HG03060 (cell line): ENCODE measurements around the gene MEF2C.

Experiments
- ATAC-seq: cut with Tn5 transposase; IDR thresholded peaks from one replicate; pipeline ENCODE4 v1.9.1; 2021; ENCODE audit warnings: low read depth, moderate number of reproducible peaks; ENCODE audit not compliant: unreplicated experiment

MEF2C gene

DNA sequence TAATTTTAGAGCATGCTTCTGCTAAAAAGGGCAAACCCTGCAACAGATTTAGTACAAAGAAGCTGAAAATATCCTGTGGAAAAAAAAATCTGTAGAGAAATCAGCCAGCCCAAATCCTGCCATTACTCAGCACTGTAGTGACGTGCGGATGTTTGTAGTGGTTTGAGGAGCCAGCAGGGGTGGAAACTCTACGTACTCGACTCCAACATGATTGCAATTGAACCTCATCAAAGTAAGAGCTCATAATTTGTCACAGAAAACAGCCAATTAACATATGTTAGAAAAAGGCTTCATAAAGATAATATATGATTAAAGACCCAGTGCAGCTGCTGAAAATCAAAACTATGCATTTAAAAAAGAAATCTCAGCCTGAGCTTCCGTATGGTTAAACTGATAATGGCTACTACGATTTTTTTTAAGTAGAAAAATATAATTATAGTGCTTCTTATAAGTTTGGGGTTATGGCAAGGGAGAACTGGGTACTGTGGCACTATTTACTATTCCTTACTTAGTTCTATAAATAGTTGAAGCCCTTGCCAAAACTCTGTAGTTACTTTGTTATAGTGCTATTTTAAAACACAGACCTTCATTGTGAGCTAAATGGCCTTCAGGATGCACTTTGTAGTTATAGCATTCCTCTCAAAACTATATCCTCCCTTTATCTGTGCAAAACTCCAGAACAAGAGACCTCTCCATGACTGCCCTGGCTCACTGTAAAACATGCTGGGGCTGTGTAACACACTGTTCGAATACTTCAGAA, 49.4 kb downstream of the MEF2C start:
- peak; percentile 38 for ATAC-seq

- no peak for ATAC-seq
These were observed 51.2 kb downstream of the MEF2C start for GRCh38 chr5:88831816-88832215.

DNA sequence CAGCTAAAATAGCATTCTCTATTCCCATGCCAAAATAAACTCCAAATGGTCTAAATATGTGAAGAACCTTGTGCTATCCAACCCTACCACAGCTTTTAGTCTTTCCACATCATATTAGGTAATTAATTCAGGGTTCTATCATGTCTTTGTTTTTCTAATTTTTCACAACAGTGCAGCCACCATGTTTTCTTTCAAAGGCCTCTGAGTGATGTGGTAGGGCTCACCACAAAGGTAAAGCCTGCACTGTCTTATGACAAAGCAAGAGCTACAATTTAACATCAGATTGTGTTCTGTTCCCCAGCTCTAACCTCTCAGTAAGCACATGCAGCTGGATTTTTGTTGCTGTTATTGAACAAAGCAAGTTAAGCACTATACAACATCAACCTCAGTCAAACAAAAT, 52.4 kb downstream of the MEF2C start:
- ATAC-seq, result no peak

- no peak for ATAC-seq
These were observed 53.2 kb downstream of the MEF2C start for GRCh38 chr5:88829775-88830174.

- ATAC-seq, result no peak
These were observed 53.9 kb downstream of the MEF2C start for GRCh38 chr5:88829054-88829453.

DNA sequence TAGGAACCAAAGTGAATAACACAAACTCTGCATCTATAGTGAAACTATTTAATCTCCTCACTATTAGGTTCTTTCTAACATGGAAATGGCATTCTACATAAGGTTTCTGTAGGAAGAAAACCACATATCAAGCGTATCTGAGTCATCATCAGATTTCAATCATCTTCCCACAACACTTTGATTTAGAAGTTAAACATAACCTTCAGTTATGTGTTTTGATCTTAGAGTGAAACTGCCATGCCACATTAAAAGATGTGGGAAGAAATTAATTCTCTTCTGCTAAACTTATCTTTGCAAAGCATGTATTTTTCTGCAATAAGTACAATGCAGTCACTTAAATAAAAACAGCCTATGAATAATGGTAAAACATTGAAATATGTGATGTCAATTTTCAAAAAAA, 55.0 kb downstream of the MEF2C start:
- no peak for ATAC-seq

GRCh38 chr5:88826646-88827585, 56.1 kb downstream of the MEF2C start:
- ATAC-seq, result peak; percentile 42

GRCh38 chr5:88825584-88826315, 57.2 kb downstream of the MEF2C start:
- no peak for ATAC-seq

GRCh38 chr5:88824892-88825583, 57.9 kb downstream of the MEF2C start:
- ATAC-seq, result no peak

DNA sequence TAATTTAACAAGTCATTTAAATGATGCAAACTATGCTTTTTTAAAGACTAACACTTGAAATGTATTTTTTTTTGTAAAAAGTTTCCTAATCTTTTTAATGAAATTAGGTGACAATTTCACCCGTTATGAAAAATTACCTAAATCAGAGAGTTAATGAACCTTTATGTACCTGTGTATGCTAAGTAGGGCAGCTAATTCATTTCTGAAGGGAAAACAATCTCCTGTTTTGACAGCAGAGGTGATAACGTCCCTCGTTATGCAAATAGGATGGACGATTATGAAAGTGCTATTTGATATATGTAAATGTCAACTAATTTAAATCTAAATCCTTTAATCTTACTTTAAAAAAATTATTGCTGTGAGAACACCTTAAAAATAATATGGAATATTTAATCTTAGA, 58.8 kb downstream of the MEF2C start:
- no peak for ATAC-seq

DNA sequence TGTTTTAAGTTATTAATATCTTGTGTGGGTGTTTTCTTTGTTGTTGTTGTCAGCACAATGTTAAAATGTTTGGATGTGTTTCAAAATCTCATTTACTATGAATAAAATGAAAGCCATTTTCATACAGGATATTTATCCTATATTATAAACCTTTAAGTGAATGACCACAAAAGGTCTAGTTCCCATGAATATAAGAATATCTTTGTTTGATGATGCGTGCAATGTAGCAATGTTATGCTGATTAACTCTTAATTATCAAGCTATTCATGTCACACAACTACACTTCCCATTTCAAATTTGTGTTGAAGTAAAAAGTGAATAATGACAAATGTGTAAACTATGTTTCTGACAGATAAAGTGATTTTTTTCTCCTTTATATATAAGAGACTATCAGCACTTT, 59.8 kb downstream of the MEF2C start:
- no peak for ATAC-seq

GRCh38 chr5:88821161-88821560, 61.8 kb downstream of the MEF2C start:
- no peak for ATAC-seq

GRCh38 chr5:88820581-88820980, 62.4 kb downstream of the MEF2C start:
- no peak for ATAC-seq

- no peak for ATAC-seq
These were observed 63.5 kb downstream of the MEF2C start for GRCh38 chr5:88819301-88819999.

DNA sequence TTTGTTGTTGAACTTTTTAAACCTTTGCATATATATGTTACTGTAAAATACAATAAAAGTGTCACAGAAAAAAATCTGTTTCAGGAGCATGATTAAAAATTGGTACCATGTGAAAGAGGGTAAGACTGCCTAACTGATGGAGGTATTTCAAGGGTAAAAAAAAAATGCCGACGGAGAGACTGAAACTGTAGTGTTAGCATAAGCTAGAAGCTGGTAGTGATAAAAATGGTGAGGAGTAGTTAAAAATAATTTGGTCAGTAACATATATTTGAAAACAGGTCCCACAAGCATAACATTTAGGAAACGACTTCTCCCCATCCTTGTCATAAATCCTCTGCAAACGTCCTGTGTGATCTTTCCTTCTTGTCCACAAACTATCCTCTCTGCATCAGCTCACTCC, 64.7 kb downstream of the MEF2C start:
- ATAC-seq, result no peak

GRCh38 chr5:88816195-88816594, 66.8 kb downstream of the MEF2C start:
- no peak for ATAC-seq

- ATAC-seq, result no peak
These were observed 67.8 kb downstream of the MEF2C start for GRCh38 chr5:88815050-88815789.

DNA sequence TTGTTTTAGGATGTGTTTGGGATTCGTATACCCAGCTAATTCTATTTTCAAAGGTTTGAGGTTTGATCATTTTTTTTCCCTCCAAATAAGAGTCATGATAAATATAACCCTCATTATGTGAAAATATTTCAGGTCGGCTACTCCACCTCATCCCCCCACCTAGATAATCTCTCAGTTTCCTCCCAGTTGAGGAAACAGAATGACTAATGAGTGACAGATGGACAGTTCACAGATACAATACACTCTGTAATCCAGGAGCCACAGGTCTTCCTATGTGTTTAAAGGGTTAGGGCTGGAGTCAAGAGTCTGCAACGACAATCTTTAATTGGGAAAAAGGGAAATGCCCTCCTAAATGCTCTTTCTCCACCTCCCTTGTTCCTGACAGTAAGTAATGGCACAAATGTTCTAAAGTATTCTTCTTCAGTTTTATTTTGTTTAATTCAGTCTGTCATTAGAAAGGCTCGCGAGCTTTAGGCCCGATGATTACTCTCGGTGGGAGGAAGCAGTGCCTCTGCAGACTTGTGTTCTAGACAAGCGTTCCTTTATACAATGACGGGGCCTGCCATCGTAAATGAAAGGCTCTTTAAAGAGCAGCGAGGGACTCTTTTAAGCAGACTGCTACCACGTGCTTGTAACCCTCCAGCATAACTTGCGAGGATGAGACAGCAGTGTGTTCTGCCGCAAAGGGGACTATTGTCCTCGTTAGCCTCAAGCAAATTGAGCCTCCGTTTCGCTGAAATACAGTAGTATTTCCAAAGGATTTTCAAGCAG, 69.0 kb downstream of the MEF2C start:
- ATAC-seq, result no peak
